GM13976 (cell line): ENCODE data around the gene AKAP8.

Source experiments
- DNase-seq: peaks from one replicate; pipeline ENCODE4 v3.0.0; 2012; ENCODE audit warnings: low spot score
- CTCF ChIP-seq: IDR thresholded peaks from 2 replicates; pipeline ENCODE4 v1.5.1; 2012; ENCODE audit warnings: borderline replicate concordance, mild to moderate bottlenecking; ENCODE audit not compliant: insufficient read depth; ENCODE audit errors: extremely low read depth, missing control alignments, control extremely low read depth
- in situ Hi-C: fragments of 300-500 bp; cut with MboI; formaldehyde crosslinking; loops from one replicate; pipeline ENCODE4 v1.12.0; 2022; ENCODE audit warnings: low sequenced_read_pairs, mixed read lengths, inconsistent platforms; ENCODE audit not compliant: unreplicated experiment

AKAP8 gene

GRCh38 chr19:15424692-15425272 lies 45.2 kb upstream of the AKAP8 start:
- in situ Hi-C loops, result loop anchor here (5.0 kb wide), 1 partner anchor 118 kb away; no protein-coding TSS in a partner anchor
- no peak for TF ChIP-seq CTCF
- DNase-seq, result no peak

GRCh38 chr19:15424121-15424520 lies 44.5 kb upstream of the AKAP8 start:
- in situ Hi-C loops, result no loop called here
- no peak for TF ChIP-seq CTCF
- no peak for DNase-seq

- DNase-seq, result no peak
- TF ChIP-seq CTCF, result no peak
- in situ Hi-C loops, result no loop called here
Observed at GRCh38 chr19:15423130-15423529, 43.5 kb upstream of the AKAP8 start.

- in situ Hi-C loops, result no loop called here
- no peak for TF ChIP-seq CTCF
- DNase-seq, result no peak
Observed at GRCh38 chr19:15422296-15423075, 42.9 kb upstream of the AKAP8 start.

GRCh38 chr19:15421721-15422260 lies 42.2 kb upstream of the AKAP8 start:
- in situ Hi-C loops, result no loop called here
- no peak for TF ChIP-seq CTCF
- no peak for DNase-seq

- no peak for TF ChIP-seq CTCF
- no peak for DNase-seq
- in situ Hi-C loops, result no loop called here
Observed at GRCh38 chr19:15421136-15421695, 41.6 kb upstream of the AKAP8 start.
